HepG2 (cell line): ENCODE results near the gene MRPL20. TPM values are rescaled to one million over a fixed set of nuclear protein-coding genes. Genes with fewer than 3 reads are reported as not detected.

Experiments used
- DNMT3B ChIP-seq: conservative IDR thresholded peaks from 2 replicates; pipeline ENCODE4 v1.6.1; 2016; ENCODE audit warnings: missing biosample characterization, control low read depth
- EEA1 ChIP-seq: sonication (generic); formaldehyde crosslinking; IDR thresholded peaks from 2 replicates; pipeline ENCODE4 v1.5.1; 2020; ENCODE audit warnings: mild to moderate bottlenecking, missing genetic modification reagents, borderline replicate concordance
- MAFG ChIP-seq: sonication (generic); formaldehyde crosslinking; IDR thresholded peaks from 2 replicates; pipeline ENCODE4 v1.5.1; 2020; ENCODE audit warnings: mild to moderate bottlenecking, missing genetic modification reagents
- NCOA5 ChIP-seq: sonication (generic); formaldehyde crosslinking; IDR thresholded peaks from 2 replicates; pipeline ENCODE4 v1.4.0; 2020; ENCODE audit warnings: missing genetic modification reagents
- PHF8 ChIP-seq: sonication (generic); formaldehyde crosslinking; IDR thresholded peaks from 2 replicates; pipeline ENCODE4 v1.5.0; 2020; ENCODE audit warnings: missing genetic modification reagents
- RNF2 ChIP-seq: fragments of 450-650 bp; conservative IDR thresholded peaks from 2 replicates; pipeline ENCODE4 v1.6.1; 2016; ENCODE audit warnings: low read depth
- TP53 ChIP-seq: sonication (generic); formaldehyde crosslinking; conservative IDR thresholded peaks from 2 replicates; pipeline ENCODE4 v1.4.0; 2020; ENCODE audit warnings: missing genetic modification reagents
- ZBTB7B ChIP-seq: sonication (generic); formaldehyde crosslinking; IDR thresholded peaks from 2 replicates; pipeline ENCODE4 v1.4.0; 2020; ENCODE audit warnings: missing genetic modification reagents
- ZFP41 ChIP-seq: sonication (generic); formaldehyde crosslinking; IDR thresholded peaks from 2 replicates; pipeline ENCODE4 v1.4.0; 2020; ENCODE audit warnings: mild to moderate bottlenecking, missing genetic modification reagents, borderline replicate concordance
- ZIK1 ChIP-seq: sonication (generic); formaldehyde crosslinking; IDR thresholded peaks from 2 replicates; pipeline ENCODE4 v1.5.0; 2020; ENCODE audit warnings: mild to moderate bottlenecking, low read depth, missing genetic modification reagents, borderline replicate concordance
- ZNF264 ChIP-seq: sonication (generic); formaldehyde crosslinking; IDR thresholded peaks from 2 replicates; pipeline ENCODE4 v1.4.0; 2020; ENCODE audit warnings: missing genetic modification reagents
- ZNF709 ChIP-seq: sonication (generic); formaldehyde crosslinking; IDR thresholded peaks from 2 replicates; pipeline ENCODE4 v1.5.0; 2020; ENCODE audit warnings: mild to moderate bottlenecking, missing genetic modification reagents
- polyA plus RNA-seq, 8 experiments: library from polyadenylated mRNA; depleted of rRNA in 3 of 8; stranded (reverse) in 7 of 8; unstranded in 1 of 8; fragments of >200 nt; fragmentation: Illumina TruSeq in 4 of 8; extraction: Trizol in 4 of 8; gene quantifications; 2 replicates each; pipeline versions ENCODE4 v1.2.1 to v1.2.3, GENCODE V29; 2011 to 2016; ENCODE audit warnings: low read depth in 4 of 8, missing spikeins in 1 of 8, mixed read lengths in 1 of 8; ENCODE audit not compliant: insufficient read depth in 1 of 8
- total RNA-seq, 5 experiments: library from RNA; depleted of rRNA; stranded (reverse); fragments of >200 nt; fragmentation: Illumina TruSeq; extraction: Trizol; gene quantifications; 2 replicates each; pipeline ENCODE4 v1.2.3, GENCODE V29; 2016; ENCODE audit warnings: low read depth in 1 of 5
- TF ChIP-seq, protein P1 (sequence below): sonication (generic); formaldehyde crosslinking; IDR thresholded peaks from 2 replicates; pipeline ENCODE4 v1.4.0; 2020; ENCODE audit warnings: missing genetic modification reagents
- TF ChIP-seq, protein P2 (sequence below): sonication (generic); formaldehyde crosslinking; IDR thresholded peaks from 2 replicates; pipeline ENCODE4 v1.8.0; 2022; ENCODE audit warnings: mild to moderate bottlenecking, missing genetic modification reagents
- TF ChIP-seq, protein P3 (sequence below): sonication (generic); formaldehyde crosslinking; IDR thresholded peaks from 2 replicates; pipeline ENCODE4 v1.4.0; 2020; ENCODE audit warnings: missing genetic modification reagents
- TF ChIP-seq, protein P4 (sequence below): sonication (generic); formaldehyde crosslinking; IDR thresholded peaks from 2 replicates; pipeline ENCODE4 v1.8.0; 2022; ENCODE audit warnings: mild to moderate bottlenecking, missing genetic modification reagents, borderline replicate concordance

The MRPL20 gene
- total and polyA plus RNA-seq, 2 of the 13 experiments (the other 11 are each of a cell fraction or from before 2014, with no cell fraction given) = 59.2 to 127 TPM

DNA sequence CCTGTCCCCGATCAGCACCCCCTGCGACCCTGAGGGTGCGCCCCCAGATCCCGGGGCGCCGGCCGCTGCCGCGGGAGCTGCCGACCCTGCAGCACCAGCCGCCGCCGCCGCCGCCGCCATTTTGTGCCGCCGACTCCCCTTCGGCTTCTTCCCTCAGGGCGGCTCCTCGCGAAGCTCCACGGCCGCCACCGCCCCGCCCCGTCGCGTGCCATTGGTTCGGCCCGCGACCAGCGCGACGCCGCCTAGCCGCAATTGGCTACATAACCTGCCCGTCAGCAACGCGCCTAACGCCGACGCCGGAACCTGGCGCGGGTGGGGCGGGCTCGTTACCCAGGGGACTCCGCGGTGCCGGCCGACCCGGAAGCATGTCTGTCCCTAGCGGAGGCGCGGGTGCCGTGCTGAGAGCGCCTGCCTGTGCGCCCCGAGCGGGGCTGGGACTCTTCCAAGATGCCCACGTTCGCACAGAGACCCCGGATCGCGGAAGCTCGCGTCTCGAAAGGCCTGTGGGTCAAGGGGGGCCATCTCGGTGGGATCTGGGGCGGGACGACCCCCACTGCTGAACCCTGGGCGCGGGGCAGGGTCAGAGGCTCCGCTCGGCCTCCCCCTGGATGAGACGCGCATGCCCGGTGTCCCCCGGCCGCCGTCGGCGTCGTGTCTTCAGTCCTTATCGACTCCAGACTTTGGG is 7.8 kb downstream of the MRPL20 start, which contains the start of gene CCNL2 (continued):
- TF ChIP-seq, protein P1, sequence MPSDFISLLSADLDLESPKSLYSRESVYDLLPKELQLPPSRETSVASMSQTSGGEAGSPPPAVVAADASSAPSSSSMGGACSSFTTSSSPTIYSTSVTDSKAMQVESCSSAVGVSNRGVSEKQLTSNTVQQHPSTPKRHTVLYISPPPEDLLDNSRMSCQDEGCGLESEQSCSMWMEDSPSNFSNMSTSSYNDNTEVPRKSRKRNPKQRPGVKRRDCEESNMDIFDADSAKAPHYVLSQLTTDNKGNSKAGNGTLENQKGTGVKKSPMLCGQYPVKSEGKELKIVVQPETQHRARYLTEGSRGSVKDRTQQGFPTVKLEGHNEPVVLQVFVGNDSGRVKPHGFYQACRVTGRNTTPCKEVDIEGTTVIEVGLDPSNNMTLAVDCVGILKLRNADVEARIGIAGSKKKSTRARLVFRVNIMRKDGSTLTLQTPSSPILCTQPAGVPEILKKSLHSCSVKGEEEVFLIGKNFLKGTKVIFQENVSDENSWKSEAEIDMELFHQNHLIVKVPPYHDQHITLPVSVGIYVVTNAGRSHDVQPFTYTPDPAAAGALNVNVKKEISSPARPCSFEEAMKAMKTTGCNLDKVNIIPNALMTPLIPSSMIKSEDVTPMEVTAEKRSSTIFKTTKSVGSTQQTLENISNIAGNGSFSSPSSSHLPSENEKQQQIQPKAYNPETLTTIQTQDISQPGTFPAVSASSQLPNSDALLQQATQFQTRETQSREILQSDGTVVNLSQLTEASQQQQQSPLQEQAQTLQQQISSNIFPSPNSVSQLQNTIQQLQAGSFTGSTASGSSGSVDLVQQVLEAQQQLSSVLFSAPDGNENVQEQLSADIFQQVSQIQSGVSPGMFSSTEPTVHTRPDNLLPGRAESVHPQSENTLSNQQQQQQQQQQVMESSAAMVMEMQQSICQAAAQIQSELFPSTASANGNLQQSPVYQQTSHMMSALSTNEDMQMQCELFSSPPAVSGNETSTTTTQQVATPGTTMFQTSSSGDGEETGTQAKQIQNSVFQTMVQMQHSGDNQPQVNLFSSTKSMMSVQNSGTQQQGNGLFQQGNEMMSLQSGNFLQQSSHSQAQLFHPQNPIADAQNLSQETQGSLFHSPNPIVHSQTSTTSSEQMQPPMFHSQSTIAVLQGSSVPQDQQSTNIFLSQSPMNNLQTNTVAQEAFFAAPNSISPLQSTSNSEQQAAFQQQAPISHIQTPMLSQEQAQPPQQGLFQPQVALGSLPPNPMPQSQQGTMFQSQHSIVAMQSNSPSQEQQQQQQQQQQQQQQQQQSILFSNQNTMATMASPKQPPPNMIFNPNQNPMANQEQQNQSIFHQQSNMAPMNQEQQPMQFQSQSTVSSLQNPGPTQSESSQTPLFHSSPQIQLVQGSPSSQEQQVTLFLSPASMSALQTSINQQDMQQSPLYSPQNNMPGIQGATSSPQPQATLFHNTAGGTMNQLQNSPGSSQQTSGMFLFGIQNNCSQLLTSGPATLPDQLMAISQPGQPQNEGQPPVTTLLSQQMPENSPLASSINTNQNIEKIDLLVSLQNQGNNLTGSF (CRISPR knock-in tag) = no peak
- TF ChIP-seq MAFG (no peak), ZNF264 (CRISPR knock-in tag) (peak; percentile 47; the same call in 1 of the 2 replicates), RNF2 (no peak), PHF8 (peak; percentile 82), ZIK1 (0 out of 2 replicates have a peak, but pooled peaks have one; percentile 41), TP53 (CRISPR knock-in tag) (no peak), NCOA5 (no peak), ZNF709 (CRISPR knock-in tag) (peak; percentile 94; the same call in 1 of the 2 replicates), EEA1 (CRISPR knock-in tag) (peak; percentile 39), DNMT3B (no peak), ZFP41 (CRISPR knock-in tag) (no peak), ZBTB7B (peak; percentile 56; the same call in 1 of the 2 replicates)
- TF ChIP-seq, protein P2, sequence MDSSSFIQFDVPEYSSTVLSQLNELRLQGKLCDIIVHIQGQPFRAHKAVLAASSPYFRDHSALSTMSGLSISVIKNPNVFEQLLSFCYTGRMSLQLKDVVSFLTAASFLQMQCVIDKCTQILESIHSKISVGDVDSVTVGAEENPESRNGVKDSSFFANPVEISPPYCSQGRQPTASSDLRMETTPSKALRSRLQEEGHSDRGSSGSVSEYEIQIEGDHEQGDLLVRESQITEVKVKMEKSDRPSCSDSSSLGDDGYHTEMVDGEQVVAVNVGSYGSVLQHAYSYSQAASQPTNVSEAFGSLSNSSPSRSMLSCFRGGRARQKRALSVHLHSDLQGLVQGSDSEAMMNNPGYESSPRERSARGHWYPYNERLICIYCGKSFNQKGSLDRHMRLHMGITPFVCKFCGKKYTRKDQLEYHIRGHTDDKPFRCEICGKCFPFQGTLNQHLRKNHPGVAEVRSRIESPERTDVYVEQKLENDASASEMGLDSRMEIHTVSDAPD (CRISPR knock-in tag) = no peak
- TF ChIP-seq, protein P3, sequence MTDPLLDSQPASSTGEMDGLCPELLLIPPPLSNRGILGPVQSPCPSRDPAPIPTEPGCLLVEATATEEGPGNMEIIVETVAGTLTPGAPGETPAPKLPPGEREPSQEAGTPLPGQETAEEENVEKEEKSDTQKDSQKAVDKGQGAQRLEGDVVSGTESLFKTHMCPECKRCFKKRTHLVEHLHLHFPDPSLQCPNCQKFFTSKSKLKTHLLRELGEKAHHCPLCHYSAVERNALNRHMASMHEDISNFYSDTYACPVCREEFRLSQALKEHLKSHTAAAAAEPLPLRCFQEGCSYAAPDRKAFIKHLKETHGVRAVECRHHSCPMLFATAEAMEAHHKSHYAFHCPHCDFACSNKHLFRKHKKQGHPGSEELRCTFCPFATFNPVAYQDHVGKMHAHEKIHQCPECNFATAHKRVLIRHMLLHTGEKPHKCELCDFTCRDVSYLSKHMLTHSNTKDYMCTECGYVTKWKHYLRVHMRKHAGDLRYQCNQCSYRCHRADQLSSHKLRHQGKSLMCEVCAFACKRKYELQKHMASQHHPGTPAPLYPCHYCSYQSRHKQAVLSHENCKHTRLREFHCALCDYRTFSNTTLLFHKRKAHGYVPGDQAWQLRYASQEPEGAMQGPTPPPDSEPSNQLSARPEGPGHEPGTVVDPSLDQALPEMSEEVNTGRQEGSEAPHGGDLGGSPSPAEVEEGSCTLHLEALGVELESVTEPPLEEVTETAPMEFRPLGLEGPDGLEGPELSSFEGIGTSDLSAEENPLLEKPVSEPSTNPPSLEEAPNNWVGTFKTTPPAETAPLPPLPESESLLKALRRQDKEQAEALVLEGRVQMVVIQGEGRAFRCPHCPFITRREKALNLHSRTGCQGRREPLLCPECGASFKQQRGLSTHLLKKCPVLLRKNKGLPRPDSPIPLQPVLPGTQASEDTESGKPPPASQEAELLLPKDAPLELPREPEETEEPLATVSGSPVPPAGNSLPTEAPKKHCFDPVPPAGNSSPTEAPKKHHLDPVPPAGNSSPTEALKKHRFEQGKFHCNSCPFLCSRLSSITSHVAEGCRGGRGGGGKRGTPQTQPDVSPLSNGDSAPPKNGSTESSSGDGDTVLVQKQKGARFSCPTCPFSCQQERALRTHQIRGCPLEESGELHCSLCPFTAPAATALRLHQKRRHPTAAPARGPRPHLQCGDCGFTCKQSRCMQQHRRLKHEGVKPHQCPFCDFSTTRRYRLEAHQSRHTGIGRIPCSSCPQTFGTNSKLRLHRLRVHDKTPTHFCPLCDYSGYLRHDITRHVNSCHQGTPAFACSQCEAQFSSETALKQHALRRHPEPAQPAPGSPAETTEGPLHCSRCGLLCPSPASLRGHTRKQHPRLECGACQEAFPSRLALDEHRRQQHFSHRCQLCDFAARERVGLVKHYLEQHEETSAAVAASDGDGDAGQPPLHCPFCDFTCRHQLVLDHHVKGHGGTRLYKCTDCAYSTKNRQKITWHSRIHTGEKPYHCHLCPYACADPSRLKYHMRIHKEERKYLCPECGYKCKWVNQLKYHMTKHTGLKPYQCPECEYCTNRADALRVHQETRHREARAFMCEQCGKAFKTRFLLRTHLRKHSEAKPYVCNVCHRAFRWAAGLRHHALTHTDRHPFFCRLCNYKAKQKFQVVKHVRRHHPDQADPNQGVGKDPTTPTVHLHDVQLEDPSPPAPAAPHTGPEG (CRISPR knock-in tag) = no peak
- TF ChIP-seq, protein P4, sequence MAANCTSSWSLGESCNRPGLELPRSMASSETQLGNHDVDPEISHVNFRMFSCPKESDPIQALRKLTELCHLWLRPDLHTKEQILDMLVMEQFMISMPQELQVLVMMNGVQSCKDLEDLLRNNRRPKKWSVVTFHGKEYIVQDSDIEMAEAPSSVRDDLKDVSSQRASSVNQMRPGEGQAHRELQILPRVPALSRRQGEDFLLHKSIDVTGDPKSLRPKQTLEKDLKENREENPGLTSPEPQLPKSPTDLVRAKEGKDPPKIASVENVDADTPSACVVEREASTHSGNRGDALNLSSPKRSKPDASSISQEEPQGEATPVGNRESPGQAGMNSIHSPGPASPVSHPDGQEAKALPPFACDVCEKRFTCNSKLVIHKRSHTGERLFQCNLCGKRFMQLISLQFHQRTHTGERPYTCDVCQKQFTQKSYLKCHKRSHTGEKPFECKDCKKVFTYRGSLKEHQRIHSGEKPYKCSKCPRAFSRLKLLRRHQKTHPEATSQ (CRISPR knock-in tag) = no peak
